Epithelial cell of esophagus (primary cell): ENCODE data around the gene PIF1.

Source experiments
- DNase-seq: peaks from one replicate; pipeline ENCODE4 v3.0.0; 2010; ENCODE audit warnings: low read depth
- H3K4me3 ChIP-seq: 2 replicates; pipeline ENCODE4 v1.5.1; 2011; ENCODE audit warnings: mild to moderate bottlenecking, low read length, control low read depth
- CTCF ChIP-seq: IDR thresholded peaks from 2 replicates; pipeline ENCODE4 v1.5.1; 2011; ENCODE audit warnings: low read depth, mild to moderate bottlenecking, low read length, control low read depth, inconsistent platforms; ENCODE audit not compliant: insufficient read depth; ENCODE audit errors: missing control alignments

The PIF1 gene

GRCh38 chr15:64767203-64767602 lies 58.2 kb downstream of the PIF1 start:
- DNase-seq = no peak

DNA sequence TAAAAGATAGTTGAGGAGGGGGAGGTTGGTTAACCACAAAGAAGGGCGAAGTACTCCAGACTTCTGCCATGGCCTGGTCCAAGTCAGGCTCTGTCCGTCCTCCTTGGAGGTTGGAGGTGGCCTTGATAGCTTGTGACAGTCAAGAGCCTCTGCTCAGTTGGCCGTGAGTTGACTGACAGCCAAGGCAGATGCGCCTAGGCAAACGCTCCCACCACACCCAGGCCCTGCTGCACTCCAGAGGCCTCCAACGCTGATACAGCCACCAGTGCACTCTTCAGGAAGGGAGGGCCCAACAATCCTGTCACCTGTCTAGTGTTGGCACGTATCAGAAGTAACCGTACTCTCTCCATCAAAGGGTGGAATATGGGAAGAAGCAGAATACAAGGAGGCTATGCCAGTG lies 59.4 kb downstream of the PIF1 start:
- no peak for TF ChIP-seq CTCF
- DNase-seq = no peak
- H3K4me3 ChIP-seq = no peak overlapping the region

More at GRCh38 chr15:64767203-64767602, 58.2 kb downstream of the PIF1 start:
- no peak for TF ChIP-seq CTCF
- no peak overlapping the region for H3K4me3 ChIP-seq
